Activated CD4-positive, alpha-beta T cell treated with anti-CD3 and anti-CD28 coated beads for 1 hour (primary cell): Measurements from ENCODE around the gene PTPRT.
"Not testable (repeated sequence)": the region's sequence is repeated elsewhere in the genome, so short reads cannot be mapped to it uniquely, and the experiment has no call there.

ENCODE experiments used
- DNase-seq: peaks from one replicate; pipeline ENCODE4 v3.0.0-alpha.2; 2020

Gene PTPRT

DNA sequence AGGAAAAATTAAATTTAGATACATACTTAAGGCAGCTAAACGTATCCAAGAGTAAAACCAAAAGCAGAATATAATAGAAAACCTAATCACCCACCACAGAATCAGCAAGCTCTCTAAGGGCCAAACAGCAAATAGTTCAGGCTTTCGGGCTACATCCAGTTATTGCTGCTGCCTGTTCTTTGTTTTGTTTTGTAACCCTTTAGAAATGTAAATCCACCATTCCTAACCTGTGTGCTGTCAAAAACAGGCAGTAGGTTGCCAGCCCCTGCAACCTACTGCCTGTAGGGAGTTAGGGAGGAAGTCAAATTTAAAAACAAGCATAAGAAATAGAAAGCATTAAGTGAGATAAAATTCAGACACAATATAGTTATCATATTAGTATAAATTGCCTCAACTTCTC is 225.9 kb downstream of the PTPRT start:
- no peak for DNase-seq

DNA sequence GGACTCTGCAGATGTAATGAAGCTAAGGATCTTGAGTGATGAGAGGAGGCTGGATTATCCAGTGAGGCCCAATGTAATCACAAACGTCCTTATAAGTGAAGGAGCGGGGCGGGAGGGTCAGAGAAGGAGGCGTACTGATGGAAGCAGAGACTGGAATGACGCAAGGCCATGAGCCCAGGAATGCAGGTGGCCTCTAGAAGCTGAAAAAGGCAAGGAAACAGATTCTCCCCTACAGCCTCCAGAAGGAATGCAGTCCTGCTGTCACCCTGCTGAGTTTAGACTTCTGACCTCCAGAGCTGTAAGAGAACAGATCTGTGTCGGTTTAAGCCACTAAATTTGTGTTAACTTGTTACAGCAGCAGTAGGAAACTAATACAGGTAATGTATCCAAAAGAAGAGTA is 227.9 kb downstream of the PTPRT start:
- no peak for DNase-seq

DNA sequence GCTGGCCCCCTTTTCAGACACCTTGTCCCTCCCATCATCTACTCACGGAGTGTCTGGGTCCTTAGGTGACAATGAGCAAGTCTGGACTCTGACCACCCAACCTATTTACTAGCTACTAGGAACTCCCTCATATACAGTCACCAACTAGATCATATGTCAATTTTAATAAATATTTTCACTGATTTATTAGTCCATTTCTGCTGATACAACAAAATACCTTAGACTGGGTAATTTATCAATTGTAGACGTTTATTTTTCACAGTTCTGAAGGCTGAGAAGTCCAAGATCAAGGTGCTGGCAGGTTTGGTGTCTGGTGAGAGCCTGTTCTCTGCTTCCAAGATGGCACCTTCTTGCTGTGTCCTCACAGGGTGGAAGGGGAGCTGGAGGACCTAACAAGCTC is 229.7 kb downstream of the PTPRT start:
- DNase-seq: no peak

DNA sequence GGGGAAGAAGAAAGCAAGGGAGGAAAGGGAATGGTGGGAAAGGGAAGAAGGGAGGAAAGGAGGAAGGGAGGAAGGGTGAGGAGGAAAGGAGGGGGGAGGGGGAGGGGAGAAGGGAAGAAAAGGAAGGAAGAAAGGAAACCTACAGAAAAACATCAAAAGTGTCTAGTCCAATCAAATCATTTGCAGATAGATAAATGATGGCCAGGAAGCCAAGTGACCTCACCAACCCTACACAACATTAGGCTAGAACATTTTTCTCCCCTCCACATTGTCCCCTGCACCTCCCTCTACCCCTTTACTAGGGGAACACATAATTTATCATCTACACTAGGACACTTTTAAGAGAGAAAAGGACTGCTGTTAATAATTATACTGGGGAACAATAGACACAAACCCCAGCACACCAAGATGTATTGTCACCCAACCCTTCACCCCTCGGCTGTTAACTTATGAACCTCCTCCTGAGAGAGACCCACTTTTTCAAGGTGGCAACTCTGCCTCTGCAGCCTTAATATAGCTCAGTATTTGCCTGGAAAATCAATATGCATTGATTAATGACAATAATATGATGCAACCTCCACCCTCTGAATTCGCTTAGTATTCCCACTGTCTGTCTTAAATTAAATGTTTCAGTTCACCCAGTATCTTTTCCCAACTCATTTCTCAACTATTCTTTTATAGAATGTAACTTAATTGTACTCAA is 231.2 kb downstream of the PTPRT start:
- DNase-seq: no peak

DNA sequence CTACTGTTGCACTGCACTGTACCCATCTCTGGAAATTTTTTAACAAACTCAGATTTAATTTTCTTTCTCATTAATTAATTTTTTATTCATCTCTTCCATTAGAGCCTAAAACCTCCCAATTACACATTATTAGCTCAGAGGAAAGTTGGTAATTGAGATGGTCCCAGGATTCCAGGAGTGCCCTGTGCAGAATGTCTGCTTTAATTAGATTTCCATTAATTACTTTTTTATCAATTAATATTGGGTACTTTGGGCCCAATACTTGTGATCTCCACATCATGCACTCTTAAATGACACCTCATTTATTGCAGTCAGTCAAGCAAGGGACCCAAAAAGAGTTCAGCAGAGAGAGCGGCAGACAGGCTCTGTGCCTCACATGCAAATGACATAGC is 232.0 kb downstream of the PTPRT start:
- no peak for DNase-seq

DNA sequence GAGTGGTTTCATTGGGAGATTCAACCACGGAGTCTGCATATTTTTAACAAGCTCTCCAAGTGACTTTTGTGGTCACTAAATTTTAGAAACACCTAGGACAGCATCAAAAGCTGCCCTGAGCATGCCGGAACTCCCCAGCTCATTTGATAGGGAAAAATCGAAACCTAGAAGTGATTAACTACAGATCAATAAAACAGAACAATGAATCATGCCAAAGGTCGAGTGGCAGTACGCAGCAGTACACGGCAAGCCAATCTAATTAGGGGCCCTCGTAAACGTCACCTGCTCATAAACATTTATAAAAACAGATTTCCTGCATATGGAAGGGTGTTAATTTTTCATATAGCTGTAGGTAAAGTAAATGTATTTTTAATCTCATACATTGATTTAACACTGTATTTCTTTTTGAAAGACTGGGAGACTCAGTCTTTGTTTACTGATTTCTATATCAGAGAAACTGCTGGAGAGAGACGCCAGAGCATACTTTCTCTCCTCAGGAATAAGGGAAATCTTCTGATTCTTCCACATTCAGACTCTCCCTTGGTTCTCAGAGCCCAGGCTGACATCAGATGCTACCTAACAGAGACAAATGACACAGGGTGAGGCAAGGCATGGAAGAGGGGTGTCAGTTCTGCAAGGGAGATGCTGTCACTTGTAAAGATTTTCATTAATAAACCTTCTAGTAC is 232.5 kb downstream of the PTPRT start:
- no peak for DNase-seq

DNA sequence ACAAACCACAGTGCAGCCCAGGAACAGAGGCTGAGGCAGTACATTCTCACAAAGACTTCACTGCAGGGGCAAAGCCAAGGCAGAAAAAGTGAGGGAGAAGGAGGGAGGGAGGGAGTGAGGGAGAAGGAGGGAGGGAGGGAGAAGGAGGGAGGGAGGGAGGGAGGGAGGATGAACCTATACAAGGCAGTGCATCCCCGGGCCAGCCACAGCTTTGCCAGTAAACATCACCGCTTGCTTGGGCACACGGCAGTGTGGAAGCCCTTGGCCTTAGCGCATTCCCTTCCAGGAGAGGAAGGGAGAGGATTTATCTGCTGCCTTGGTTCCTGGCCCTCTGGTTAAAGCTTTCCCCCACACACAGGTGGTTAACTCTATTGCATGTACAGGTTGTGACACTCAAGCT is 234.0 kb downstream of the PTPRT start:
- no peak for DNase-seq

DNA sequence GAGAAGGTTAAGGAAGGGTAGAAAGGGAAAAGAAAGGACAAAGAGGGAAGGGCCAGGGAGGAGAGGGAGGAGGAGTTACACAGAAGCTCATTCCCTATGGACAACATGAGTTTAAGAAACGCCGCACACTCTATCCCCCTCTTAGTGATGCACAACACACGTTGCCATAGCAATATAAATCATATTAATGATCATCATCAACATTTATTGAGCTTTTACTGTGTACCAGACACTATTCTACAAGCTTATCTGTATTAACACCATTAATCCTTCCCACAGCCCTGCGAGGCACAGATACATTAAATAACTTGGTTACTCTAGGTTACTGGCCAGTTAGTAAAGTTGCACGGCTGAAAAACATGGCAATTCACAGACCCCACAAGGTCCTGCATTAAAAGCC is 234.8 kb downstream of the PTPRT start:
- DNase-seq: no peak

DNA sequence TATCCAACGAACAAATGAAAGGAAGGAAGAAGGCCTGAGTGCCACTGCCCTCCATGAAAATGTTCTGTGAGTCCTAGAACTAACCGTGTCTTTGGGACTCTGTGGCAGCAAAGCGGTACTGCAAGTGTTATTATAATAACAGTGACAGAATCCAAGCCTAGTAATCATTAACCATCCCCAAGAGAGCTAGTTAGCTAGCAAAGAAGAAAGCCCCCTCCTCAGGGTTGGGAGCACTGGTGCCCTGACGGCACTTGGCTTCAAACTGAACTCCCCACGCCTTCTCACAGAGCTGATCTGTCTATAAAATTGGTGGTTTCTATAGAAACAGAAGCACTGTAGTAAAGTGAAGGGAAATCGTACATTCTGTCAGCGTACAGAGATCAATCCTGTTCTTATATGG is 239.8 kb downstream of the PTPRT start:
- no peak for DNase-seq

DNA sequence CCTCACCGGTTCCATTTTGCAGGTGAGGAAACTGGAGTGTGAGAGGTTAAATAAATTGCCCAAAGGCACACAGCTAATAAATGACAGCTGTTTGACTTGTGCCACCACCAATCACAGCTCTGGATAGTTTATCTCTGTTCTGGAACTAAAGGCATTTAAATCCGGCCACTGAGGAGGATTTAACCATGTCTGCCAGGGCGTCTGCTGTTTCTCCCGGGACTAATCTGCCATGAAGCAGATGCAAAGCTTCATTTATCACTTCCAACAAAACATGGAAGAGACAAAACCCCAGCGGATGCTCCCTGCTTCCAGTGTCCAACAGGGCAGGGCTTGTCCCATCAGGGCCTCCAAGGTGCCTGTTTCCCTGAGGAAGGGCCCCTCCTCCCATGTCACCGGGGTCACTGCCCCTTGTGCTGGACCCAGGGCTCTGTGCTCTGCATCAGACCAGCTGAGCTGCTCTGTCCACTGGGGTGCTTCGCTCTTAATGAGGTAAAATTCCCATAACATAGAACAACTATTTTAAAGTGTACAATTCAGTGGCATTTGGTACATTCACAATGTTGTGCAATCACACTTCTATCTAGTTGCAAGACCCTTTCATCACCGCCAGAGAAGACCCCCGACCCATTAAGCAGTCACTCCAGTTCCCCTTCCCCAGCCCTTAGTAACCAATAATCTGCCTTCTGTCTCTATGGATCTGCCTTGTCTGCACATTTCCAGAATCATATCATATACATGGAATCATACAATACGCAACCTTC is 244.3 kb downstream of the PTPRT start:
- no peak for DNase-seq

DNA sequence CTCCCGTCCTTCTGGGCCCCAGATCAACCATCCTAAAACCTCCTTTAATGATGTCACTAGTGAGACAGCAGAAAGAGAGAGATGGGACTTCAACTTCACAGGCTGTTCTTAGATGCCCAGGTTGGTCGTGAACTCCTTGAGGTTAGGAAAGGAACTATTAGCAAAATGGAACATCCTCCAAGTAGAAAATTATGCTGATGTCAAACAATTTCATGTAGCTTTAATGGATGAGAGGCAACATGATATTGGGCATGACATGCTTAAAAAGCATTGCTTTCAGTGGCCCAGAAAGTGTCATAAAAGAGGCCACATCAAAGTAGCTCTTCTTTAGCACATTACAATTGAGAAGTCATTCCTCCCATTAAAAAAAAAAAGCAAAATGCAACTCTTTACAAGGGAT is 248.1 kb downstream of the PTPRT start:
- no peak for DNase-seq

DNA sequence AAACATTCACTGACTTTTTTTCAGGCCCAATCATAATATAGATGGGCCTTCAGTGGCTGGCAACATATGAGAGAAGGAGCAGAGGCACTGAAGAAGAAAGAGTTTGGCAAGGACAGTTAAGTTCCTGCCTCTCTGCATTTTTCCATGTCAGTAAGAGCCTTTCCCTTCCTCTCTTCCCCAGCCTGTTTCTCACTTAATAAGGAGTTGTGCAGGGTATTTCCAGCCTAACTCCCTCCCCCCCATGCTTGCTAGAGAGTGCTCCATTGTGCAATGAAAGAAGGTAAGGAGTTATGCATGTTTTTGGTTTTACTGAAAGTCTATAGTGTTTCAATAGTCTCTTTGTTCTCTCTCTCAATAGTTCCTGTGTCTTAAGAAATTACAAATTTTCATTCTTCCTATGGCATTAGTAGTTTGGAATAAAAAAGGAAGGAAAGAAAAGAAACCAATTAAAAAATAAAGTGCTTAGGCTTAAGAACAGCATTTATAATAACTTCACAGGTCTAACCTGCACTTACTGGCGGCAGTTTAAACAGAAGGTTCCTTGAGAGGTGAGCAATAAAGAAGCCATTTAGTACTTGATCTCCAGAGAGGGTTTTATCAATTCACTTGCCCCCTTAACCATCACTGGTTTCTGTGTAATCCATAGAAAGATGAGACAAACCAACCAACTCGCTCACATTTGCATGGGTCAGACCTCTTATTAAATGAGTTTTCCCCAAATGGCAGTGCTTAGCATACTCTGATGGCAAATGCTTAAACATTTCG is 251.1 kb downstream of the PTPRT start:
- DNase-seq: no peak

DNA sequence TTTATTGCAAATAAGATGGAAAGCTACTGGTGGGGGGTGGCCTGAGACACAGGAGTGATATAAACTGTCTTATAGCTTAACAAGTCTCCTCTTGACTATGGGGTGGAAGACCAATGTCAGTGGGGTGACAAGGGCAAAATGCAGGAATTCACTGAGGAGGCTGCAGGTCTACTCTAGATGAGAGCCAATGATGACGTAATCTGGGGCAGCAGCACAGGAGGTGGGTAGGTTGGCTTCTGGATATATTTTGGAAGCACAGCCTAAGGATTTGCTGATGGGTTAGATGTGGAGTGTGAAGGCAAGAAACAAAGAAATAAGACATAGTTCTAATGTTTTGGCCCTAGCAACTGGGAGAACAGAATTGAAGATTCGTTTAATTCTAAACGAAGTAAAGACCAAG is 253.2 kb downstream of the PTPRT start:
- no peak for DNase-seq

DNA sequence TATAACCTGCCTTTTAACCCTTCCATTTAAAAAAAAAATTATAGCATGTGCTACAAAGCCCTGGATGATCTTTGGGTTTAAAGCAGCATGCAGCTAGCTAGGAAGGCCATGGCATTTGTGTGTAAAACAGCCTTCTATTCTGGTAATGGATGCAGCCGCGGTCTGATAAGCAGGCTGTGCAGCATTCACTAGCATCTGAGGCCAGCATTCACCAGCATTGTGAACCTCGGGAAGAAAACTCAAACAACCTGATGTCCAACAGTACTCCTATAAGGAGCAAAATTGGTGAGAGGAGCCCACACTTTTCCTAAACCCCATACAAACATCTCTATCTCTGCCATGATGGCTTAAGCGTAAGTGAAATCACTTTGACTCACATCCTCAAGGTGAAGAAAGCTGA is 265.5 kb downstream of the PTPRT start:
- no peak for DNase-seq

DNA sequence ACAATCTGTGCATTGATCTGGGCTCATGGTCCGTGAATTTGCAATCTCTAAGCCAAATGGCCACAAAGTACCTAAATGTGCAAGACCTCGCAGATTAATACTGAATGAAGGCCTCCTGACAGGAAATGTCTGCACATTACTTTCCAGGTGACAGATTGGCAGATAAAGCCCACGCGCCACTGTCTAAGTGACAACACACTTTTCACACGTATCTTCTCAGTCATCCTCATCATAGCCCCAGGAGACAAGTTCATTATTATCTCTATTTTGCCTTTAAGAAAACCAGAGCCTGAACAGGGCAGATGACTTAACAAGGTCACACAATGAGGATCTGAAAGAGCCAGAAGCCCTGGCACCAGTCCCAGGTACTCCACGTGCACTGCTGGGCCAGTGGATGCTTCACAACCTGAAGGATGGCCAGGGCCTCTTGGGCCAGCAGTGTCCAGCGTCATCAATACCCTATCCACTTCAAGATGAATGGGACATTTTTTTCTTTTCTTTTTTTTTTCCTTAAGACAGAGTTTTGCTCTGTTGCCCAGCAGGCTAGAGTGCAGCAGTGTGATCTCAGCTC is 266.3 kb downstream of the PTPRT start:
- no peak for DNase-seq

DNA sequence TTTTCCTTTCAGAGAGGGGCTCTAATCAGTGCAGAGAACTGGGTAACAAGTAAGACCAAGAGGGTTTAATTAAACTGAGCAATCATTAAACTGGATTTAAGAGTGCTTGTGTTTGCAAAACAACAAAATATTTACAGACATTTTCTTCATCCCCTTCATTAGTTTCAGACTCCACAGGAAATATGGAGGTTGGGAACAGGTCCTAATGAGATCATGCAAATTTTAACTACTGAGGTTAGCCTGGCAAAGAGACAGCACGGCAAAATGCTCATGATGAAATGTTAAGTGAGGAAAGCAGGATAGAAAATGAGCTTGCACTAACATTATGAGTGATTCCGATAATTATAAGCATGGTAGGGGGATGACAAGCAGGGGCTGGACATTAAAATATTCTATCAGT is 268.9 kb downstream of the PTPRT start:
- DNase-seq: no peak

DNA sequence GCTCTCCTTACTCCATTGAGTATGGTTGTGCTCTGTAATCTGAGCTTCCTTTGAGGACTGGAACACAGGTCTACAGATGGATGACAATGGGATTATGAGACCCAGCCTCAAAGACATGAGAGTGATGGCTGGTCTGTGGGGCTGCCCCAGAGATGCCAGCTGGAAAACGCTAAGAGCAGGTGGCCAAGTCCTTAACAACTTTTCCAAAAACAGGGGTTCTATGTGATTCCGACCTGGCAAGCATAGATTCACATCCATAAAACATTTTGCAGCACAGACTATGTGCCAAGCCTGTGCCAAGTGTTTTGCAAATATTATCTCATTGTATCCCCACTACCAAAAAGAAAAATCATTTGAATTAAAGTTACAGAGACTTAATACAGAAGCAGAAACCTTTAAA is 270.4 kb downstream of the PTPRT start:
- no peak for DNase-seq

DNA sequence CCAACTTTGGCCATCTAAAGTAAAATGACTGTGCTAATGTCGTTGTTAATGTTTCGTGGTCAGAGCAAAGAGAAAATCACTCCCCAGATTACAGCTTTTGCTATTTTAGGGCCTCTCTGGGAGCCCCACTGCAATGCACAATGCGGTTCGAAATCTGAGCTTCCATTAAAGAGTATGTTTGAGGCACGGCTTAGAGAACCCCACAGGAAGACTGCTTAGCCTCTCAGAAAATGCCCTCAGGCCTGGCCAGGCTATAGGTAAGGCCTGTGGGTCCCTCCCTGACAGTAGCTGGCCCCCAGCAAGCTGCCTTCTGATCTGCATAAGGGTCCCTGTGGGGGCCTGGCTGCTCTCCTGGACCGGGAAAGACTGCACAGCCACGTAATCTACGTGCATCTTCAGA is 274.6 kb downstream of the PTPRT start:
- DNase-seq: no peak

DNA sequence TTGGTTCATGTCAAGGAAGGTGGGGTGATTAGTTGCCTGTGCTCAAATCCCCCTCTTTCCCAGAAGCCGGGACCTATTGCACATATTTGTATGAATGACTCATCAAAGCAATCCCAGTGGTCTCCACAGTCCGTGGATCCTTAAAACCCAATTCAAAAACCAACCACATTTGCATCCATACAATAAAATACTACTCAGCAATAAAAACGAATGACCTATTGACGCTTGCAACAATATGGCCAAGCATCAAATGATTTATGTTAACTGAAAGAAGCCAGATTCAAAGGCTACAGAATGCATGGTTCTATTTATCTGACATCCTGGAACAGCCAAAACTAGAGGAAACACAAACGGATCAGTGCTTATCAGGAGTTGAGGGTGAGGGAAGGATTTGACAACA is 275.4 kb downstream of the PTPRT start:
- no peak for DNase-seq

DNA sequence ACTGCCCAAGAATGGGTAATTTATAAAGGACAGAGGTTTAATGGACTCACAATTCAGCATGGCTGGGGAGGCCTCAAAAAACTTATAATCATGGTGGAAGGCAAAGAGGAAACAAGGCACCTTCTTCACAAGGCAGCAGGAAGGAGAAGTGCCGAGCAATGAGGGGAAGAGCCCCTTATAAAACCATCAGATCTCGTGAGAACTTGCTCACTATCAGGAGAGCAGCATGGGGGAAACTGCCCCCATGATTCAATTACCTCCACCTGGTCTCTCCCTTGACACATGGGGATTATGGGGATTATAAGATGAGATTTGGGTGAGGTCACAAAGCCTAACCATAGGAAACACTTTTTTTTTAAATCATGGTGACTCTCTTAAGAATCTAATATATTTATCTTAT is 278.9 kb downstream of the PTPRT start:
- DNase-seq: not testable (repeated sequence)

DNA sequence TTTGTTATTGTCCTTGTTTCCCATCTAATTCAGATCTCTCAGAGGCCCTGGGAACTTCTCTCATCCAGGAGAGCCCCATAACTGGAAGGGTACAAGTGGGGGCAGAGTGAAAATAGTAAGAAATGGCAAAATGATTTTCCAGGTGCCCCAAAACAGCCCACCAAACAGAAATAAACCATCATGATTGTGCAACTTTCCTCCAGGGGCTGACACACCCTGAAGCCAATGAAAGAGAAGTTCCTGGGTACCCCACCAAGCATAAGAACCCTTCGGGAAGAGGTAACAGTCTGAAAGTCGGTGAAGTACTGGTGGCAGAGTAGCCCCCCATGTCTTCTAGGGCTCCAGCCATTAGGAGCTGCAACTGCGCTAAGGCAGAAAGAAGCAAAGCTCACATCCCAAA is 282.0 kb downstream of the PTPRT start:
- no peak for DNase-seq

DNA sequence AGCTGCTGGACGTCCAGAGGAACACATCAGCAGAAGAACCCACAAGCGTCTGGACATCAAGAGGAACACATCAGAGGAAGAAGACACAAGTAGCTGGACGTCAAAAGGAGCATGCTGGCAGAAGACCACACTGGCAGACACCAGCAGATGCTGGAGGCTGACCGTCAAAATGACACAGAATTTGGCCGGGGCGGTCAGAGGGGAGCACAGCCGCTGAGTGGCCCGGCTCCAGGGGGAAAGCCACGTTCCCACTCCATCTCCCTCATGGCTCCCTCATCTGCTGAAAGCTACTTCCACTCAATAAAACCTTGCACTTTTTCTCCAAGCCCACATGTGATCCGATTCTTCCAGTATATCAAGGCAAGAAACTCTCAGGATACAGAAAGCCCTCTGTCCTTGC is 283.6 kb downstream of the PTPRT start:
- no peak for DNase-seq

DNA sequence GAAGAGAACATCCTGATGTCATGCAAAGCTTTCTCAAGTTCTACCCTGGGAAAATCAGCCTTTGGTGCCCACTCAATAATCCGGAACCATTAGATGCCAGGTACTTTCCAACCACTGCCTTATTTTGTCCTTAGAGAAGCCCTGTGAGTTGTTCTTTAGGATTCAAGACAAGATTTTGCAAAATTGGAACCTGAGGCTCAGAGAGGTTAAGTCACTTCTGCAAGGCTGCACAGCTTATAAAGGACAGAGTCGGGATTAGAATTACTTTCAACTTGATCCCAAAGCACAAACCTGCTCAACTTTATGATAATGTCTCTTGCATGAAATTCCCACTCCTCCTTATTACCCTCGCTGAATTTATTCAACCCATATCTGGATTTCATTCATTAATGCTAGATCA is 287.2 kb downstream of the PTPRT start:
- no peak for DNase-seq
